ENCODE data around the gene CCSER1.

The CCSER1 gene

GRCh38 chr4:90603540-90603939 lies 476.3 kb downstream of the CCSER1 start:
- no peak overlapping the region for H3K9ac ChIP-seq (ENCODE audit: low read length)
- no peak for TF ChIP-seq CTCF (IDR thresholded peaks at IDR 0.05; ENCODE audit: low read length)
- TF ChIP-seq EZH2 (IDR thresholded peaks at IDR 0.05; ENCODE audit: borderline replicate concordance, low read length) = no peak
- no peaks in the 10 kb centered on the region for H3K36me3 ChIP-seq (ENCODE audit: insufficient read depth, low read length)
- H3K27me3 ChIP-seq (ENCODE audit: insufficient read depth, low read length) = no peaks in the 10 kb centered on the region
- H3K9me2 ChIP-seq (ENCODE audit: low read depth, low read length) = no peaks in the 10 kb centered on the region
- no peaks in the 10 kb centered on the region for H3K9me3 ChIP-seq (ENCODE audit: low read length)
- H3K27ac ChIP-seq (ENCODE audit: low read depth, low read length, poor library complexity, severe bottlenecking) = no peak overlapping the region
- no peak overlapping the region for H2AFZ ChIP-seq (ENCODE audit: low read length)
- no peaks in the 10 kb centered on the region for H4K20me1 ChIP-seq (ENCODE audit: insufficient read depth, low read length)
- no peaks in the 10 kb centered on the region for H3K79me2 ChIP-seq (ENCODE audit: insufficient read depth, low read length)
- H3K4me3 ChIP-seq (ENCODE audit: low read depth, low read length, poor library complexity, severe bottlenecking) = no peak overlapping the region
- no peaks in the 10 kb centered on the region for H3F3A ChIP-seq (ENCODE audit: insufficient read depth, low read length)
- H3K4me2 ChIP-seq (ENCODE audit: low read length) = no peak overlapping the region
- no peaks in the 10 kb centered on the region for H3K4me1 ChIP-seq (ENCODE audit: insufficient read depth, low read length, severe bottlenecking)

- TF ChIP-seq CTCF (IDR thresholded peaks at IDR 0.05; ENCODE audit: low read length) (no peak), EZH2 (IDR thresholded peaks at IDR 0.05; ENCODE audit: borderline replicate concordance, low read length) (no peak)
- no peak overlapping the region for H3K9ac ChIP-seq (ENCODE audit: low read length)
- H3K9me3 ChIP-seq (ENCODE audit: low read length) = no peaks in the 10 kb centered on the region
- no peaks in the 10 kb centered on the region for H3K9me2 ChIP-seq (ENCODE audit: low read depth, low read length)
- H2AFZ ChIP-seq (ENCODE audit: low read length) = no peak overlapping the region
- H3K27me3 ChIP-seq (ENCODE audit: insufficient read depth, low read length) = no peaks in the 10 kb centered on the region
- no peaks in the 10 kb centered on the region for H3K36me3 ChIP-seq (ENCODE audit: insufficient read depth, low read length)
- H3K4me3 ChIP-seq (ENCODE audit: low read depth, low read length, poor library complexity, severe bottlenecking) = no peak overlapping the region
- no peaks in the 10 kb centered on the region for H3K4me1 ChIP-seq (ENCODE audit: insufficient read depth, low read length, severe bottlenecking)
- no peaks in the 10 kb centered on the region for H3F3A ChIP-seq (ENCODE audit: insufficient read depth, low read length)
- H3K79me2 ChIP-seq (ENCODE audit: insufficient read depth, low read length) = no peaks in the 10 kb centered on the region
- no peak overlapping the region for H3K27ac ChIP-seq (ENCODE audit: low read depth, low read length, poor library complexity, severe bottlenecking)
- H4K20me1 ChIP-seq (ENCODE audit: insufficient read depth, low read length) = no peaks in the 10 kb centered on the region
- H3K4me2 ChIP-seq (ENCODE audit: low read length) = no peak overlapping the region
Observed at GRCh38 chr4:90606781-90607180, 479.6 kb downstream of the CCSER1 start.

GRCh38 chr4:90614371-90614770 lies 487.2 kb downstream of the CCSER1 start:
- no peaks in the 10 kb centered on the region for H3K27me3 ChIP-seq (ENCODE audit: insufficient read depth, low read length)
- H3K27ac ChIP-seq (ENCODE audit: low read depth, low read length, poor library complexity, severe bottlenecking) = no peak overlapping the region
- H4K20me1 ChIP-seq (ENCODE audit: insufficient read depth, low read length) = no peaks in the 10 kb centered on the region
- H2AFZ ChIP-seq (ENCODE audit: low read length) = no peak overlapping the region
- H3K4me2 ChIP-seq (ENCODE audit: low read length) = no peak overlapping the region
- no peaks in the 10 kb centered on the region for H3K79me2 ChIP-seq (ENCODE audit: insufficient read depth, low read length)
- H3F3A ChIP-seq (ENCODE audit: insufficient read depth, low read length) = no peaks in the 10 kb centered on the region
- H3K4me3 ChIP-seq (ENCODE audit: low read depth, low read length, poor library complexity, severe bottlenecking) = no peak overlapping the region
- TF ChIP-seq EZH2 (IDR thresholded peaks at IDR 0.05; ENCODE audit: borderline replicate concordance, low read length) (no peak), CTCF (IDR thresholded peaks at IDR 0.05; ENCODE audit: low read length) (no peak)
- no peak overlapping the region for H3K9ac ChIP-seq (ENCODE audit: low read length)
- H3K9me3 ChIP-seq (ENCODE audit: low read length) = no peaks in the 10 kb centered on the region
- H3K4me1 ChIP-seq (ENCODE audit: insufficient read depth, low read length, severe bottlenecking) = no peaks in the 10 kb centered on the region
- H3K9me2 ChIP-seq (ENCODE audit: low read depth, low read length) = no peaks in the 10 kb centered on the region
- no peaks in the 10 kb centered on the region for H3K36me3 ChIP-seq (ENCODE audit: insufficient read depth, low read length)

Data from OCI-LY1 (cell line).